CD4-positive, alpha-beta T cell treated with Interleukin-12 subunit alpha and Interleukin-12 subunit beta, for 1 hour (primary cell): ENCODE measurements around the gene TNFSF10.
A peak's percentile ranks its signal among the peaks of the same experiment; 100 is the strongest.
"Not testable (repeated sequence)": the region's sequence is repeated elsewhere in the genome, so short reads cannot be mapped to it uniquely, and the experiment has no call there.

Experiments used
- DNase-seq: peaks from one replicate; pipeline ENCODE4 v3.0.0-alpha.2; 2020

The TNFSF10 gene

DNA sequence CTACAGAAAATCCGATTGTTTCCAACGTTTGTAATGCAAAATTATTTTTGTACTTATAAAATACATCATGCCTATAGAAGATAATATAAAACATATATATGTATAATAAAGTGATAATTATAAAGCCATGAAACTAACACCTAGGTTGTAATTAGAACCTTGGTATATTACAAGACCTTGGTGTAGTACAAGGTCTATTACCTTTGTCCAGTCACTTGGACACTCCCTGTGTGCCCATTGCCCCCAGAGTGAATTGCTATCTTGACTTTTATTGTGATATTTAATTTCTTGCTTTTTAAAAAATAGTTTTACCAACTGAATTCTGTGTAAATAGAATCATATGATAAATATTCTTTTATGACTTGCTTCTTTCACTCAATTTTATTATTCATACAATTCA is 20.7 kb upstream of the TNFSF10 start:
- no peak for DNase-seq

DNA sequence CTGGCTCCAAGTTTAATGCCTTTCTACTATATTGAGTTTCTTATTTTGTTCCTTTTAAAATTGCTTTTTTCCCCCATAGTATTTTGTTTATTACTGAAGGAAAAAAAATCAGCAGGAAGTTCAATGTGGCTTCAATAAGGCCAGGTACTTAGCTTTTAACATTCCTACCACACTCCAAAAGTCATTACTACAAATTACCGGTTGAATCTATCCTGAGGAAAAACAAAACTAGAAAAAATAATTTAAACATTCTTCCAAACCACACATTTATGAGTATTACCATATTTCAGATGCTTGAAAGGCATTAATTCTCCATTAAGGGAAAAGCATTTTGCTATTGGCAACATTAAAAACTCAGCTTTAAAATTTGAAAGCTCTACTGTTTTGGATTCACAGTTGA is 20.2 kb upstream of the TNFSF10 start:
- no peak for DNase-seq

DNA sequence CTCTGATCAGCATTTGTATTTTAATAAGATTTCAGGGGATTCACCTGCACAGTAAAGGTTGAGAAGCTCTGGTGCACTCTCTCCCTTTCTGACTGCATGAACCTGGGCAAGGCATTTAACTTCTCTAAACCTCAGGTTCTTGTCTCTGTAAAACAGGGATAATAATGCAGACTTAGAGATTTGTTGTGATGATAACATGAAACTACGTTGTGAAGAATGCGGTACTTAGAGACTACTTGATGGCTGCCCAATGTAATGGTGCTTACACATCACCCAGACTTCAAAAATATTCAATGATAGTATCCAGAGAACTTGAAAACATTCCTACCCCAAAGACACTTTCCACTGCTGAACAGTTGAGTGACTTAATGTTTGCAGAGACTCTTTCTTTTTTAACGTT is 19.8 kb upstream of the TNFSF10 start:
- DNase-seq: no peak

DNA sequence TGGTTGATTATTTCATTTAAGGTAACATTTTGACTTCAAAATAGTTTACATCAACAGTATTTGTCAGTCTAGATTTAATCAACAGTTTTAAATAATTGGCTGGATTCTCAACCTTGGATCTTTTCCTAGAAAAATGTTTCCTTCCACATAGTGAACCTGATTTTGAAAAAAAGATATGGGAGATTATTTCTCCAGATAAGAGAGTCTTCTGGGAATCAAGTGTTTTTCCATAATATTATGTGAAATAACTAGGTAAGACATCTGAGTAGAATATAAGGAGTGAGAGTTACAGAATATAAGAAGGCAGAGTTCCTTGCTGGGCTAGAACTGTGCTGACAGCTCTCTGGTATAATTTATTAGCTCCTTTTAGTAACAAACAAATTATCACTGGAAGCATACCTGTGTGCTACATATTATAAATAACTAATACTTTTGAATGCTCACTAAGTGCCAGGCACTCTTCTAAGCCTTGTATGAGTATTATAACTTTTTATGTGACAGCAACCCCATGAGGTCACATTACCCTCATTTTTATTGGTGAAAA is 18.8 kb upstream of the TNFSF10 start:
- DNase-seq: no peak

DNA sequence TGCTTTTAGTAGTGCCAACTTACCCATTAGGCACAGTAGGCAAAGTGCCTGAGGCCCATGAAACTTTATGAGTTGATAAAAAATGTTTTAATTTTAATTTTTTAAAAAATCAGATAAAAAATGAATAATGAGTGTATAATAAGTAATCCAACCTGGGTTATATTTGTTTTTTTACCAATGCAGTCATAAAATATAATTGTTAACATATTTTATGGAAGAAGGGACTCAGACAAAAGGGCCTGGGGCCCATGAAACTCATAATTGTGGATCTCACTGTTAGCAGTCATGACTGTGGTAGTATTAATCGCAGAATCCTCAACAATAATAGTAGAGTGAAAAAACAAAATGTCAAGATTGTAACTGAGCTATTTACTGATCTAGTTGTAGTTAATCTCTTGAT is 16.8 kb upstream of the TNFSF10 start:
- DNase-seq: no peak

DNA sequence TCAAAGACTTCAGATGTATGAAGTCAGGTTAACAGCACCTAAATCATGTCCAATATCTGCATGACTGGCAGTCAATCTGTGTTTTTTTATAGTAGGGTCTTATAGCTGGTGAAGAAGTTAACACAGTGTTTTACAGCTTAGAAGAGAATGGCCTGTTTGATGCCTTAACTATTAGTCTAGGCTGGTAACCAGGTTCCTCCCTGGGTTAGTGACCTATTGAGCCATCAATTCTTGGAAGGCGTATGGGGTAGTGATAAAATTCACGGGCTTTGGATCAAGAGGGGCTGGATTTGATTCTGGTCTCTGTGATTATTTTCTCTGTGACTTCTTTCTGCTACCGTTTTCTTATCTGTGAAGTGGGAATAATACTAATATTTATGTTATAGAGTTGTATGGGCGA is 16.0 kb upstream of the TNFSF10 start:
- no peak for DNase-seq

DNA sequence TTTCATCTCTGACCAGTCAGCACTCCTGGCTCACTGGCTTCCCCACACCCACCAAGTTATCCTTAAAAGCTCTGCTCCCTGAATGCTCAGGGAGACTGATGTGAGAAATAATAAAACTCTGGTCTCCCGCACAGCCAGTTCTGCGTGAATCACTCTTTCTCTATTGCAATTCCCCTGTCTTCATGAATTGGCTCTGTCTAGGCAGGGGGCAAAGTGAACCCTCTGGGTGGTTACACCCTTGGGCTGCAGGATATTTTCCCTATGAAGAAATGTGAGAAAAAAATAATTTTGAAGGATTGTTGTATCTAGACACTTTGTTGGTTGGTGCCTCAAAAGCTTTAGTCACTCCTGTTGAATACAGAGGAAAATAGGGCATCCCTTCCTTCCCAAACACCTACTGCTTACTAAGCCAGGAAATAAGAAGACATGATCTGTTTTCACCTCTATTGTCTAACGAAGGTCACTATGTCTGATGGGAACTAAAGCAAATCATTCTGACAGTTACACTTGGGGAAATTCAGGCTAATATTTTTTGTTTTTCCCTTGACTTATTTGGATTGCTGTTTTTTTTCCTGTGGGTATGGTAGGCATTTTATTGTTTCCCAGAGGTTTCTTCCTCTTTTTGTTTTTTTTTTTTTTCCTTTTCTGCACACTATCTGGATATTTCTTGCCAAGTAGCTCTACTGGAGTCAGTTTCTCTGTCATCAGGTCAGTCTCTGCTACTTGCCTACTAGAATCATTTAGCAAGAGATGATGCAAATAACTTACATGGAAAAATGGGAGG is 15.3 kb upstream of the TNFSF10 start:
- no peak for DNase-seq

DNA sequence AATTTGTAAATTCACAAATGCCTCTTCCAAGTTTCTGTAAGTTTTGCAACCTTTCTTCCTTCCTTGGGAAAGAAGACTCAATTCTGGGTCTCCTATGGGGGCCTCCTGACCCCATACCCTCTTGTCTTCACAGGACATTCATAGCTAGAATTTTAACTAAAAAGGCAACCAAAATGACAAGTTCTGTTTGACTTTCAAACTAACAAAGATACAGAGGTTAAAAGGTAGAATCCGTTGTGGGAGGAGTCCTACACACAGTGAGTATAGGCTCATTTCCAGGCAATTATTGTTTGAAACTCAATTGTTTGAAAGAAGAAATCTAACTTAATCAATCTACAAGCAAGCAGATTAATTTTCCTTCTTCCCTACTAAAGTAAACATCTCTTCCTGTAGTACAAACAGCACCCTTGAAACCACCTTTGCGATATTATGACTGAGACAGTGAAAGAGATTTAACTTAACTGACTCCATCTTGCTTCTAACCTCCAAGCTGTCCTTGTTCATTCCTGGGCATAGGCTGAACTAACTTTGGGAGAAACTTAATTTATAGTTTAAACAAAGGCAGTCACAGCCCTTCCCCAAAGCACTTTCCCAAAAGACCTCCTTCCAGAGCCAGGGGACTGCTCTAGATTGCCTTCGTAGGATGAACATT is 14.4 kb upstream of the TNFSF10 start:
- DNase-seq: no peak

DNA sequence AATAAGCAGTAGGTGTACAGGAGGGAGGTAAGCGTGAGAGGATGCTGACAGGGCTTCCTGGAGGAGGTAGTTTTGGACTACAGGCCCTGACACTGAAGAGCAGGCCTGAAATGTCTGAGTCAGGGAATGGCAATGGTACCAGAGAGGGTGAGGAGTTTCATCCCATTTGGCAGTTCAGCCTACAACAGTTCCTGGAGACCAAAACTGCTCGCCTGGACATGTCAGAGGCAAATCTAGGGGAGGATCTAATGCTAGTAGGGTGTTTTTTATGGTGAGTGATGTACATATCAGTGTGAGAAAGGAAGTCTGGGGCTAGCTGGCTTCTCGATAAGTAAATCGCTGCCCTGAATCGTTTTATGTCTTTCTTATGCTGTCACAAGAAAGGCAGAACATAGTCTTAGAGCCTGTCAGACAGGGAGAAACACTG is 13.8 kb upstream of the TNFSF10 start:
- DNase-seq: no peak

DNA sequence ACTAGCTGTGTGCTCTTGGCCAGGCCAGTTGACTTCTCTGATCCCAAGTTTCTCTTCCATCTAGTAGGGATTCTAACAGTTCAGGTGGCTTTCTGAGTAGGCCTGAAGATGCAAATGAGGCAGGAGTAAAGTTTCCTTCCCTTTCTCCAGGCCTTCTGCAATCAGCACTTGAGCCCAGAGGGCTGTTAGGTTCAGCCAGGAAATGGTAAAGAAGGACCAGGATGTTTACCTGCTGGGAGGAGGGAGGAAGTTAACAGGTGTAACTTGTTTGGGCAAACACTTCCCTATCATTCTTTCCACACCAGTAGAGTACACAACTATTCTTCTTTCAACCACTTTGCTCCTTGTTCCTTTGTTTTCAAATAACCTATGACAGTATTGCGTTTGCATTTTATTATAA is 13.3 kb upstream of the TNFSF10 start:
- DNase-seq: no peak

DNA sequence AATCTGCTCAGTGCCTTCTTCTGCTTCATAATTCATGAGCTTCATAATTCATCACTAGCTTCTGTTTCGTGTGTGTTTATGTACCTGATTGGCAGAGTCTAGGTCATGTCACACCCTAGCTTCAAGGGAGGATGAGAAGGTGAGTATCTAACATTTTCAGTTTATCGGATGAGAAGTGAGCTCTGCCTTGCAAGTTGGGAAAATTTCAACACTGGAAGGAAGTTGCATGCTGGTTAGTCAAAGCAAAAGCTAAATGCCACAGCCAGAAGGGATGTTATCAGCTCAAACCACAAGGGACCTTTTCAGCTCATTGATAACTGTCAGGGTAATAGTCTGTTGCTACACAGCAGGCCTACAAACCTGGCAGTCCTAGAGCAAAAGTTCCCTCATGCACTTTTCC is 7.3 kb upstream of the TNFSF10 start:
- DNase-seq: no peak

DNA sequence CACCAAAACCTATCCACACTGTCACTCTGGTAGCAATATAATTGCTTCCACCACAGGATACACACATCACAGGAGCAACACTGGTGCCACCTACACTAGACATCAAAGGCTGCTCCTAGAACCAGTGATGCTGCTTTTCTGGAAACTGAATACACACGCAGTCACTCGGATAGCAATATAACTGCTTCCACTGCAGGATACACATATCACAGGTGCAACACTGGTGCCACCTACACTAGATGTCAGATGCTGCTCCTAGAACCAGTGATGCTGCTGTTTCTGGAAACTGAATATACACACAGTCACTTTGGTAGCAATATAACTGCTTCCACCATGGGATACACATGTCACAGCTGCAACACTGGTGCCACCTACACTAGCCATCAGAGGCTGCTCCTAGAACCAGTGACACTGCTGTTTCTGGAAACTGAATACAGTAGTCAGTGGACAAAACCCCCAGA is 6.9 kb upstream of the TNFSF10 start:
- DNase-seq: no peak

DNA sequence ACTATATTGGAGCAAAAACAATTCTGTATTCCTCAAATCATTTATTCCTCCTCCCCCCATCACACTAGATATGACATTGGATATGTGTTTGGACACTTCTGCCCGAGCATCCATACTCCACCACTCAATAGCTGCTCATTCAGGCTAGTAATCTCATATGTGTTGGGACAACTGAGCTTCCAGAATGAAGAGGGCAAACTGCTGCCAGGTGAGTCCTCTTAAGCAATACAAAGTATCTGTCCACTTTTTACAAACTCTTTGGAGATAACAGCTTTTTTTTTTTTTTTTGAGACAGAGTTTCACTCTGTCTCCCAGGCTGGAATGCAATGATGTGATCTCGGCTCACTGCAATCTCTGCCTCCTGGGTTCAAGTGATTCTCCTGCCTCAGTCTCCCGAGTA is 5.4 kb upstream of the TNFSF10 start:
- DNase-seq: no peak

DNA sequence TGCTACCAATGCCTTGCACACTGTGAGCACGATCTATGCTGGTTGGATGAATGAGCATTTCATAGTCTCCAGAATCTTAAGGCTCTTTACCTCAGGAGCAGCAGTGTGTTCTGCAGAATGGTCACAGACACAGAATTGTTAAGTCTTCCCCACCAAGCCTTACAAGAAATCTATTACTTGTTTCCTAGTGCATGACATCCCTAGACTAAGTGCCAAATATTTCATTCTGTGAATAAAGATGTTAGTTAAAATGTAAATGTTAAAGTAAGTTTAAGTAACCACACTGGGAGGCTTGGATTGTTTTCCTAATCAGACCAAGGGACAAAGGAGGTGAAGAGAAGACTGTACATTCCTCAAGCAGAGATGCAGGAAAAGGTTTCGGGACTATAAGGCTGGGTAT is 4.1 kb upstream of the TNFSF10 start:
- no peak for DNase-seq

DNA sequence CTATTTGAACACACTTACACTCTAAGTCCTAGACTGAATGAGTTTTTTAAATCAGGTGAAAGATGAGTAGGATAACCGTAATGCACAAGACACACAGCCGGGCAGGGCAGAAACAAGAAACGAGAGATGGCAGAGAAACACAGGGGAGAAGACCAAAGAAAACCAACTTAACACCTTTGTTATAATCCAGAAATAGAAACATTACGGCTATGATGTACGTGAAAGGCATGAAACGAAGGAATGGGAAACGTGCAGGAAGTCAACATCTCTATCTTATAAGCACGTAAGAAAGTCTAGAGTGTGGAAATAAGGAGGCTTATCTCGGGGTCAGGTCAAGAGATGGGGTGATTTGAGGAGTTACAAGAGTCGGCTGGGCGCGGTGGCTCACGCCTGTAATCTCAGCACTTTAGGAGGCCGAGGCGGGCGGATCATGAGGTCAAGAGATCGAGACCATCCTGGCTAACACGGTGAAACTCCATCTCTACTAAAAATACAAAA is 1.9 kb upstream of the TNFSF10 start:
- DNase-seq: no peak

DNA sequence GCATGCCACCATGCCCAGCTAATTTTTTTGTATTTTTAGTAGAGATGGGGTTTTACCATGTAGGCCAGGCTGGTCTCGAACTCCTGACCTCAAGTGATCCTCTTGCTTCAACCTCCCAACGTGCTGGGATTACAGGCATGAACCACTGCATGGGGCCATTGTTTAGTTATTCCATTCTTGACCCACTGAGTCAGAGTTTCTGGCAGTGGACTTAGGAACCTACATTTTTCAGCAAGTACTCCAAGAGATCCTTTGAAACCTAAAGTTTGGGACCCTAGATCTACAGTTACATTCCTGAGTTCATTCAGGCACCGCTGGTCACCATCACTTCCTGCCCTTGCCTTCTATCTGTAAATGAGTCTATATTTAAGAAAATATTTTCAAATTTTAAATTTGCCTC is 1.4 kb upstream of the TNFSF10 start:
- no peak for DNase-seq

DNA sequence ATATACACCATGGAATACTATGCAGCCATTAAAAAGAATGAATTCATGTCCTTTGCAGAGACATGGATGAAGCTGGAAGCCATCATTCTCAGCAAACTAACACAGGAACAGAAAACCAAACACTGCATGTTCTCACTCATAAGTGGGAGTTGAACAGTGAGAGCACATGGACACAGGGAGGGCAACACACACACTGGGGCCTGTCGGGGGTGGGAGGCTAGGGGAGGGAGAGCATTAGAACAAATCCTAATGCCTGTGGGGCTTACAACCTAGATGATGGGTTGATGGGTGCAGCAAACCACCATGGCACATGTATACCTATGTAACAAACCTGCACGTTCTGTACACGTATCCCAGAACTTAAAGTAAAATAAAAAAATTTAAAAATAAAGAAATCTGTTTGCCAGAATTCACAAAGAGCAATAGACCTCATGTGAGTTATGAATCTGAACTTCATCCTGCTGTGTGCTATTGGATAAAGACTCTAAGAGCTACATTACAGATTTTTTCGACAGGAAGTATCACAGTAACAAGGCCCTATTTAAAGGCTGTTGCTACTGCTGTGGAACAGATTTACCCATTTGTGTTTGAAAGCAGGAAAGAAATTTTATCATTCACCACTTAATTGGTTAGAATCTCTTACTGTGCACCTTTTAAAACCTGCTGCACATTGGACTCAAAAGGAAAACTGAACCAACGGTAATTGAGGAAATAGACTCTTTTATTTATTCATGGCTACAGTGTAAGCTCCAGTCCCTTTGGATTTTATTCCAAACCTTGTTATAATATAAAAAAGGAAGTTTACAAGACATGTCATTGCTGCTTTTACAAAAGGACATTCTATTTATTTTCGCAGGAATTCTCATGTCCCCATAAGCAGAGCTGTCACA is 1.1 kb downstream of the TNFSF10 start:
- DNase-seq: not testable (repeated sequence)

DNA sequence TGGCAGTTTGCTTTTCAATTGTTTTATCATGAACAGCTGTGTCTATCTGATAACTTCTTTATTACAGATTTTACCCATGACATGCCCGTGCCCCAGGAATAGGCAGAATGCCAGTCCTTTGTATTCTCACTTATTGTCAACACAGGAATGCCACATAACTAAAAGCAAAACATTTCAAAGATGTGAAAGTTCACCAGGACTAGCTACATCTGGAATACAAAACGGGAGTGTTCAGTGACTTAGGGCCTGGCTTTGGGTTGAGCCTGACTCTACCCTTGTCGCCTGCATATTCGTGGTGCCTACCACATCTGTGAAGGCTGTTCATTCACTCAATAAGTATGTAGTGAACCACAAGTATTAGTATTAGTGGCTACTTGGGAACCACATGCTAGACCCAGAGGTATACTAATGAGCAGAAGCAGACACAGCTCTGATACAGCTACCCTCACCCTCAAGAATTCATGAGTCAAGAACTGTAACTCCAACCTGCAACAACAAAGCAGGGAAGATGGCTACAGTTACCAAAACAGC is 2.9 kb downstream of the TNFSF10 start:
- DNase-seq: no peak

DNA sequence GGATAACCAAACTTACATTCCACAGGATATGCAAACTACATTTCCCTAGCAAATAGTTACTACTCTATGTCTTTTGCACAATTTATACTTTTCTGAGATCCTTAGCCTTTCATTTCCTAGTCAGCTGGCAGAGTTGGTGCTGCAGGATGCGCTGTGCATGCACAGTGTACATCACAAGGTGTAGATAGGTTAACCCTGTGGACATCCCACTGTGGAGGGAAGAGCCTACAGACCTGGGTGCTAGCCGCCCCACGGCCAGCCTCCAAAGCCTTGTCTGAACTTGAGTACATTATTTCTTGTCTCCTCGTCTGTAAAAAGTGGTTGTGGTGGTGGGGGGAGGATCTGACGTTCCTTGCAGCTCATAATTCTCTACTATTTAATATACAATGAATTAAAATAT is 3.5 kb downstream of the TNFSF10 start:
- no peak for DNase-seq

DNA sequence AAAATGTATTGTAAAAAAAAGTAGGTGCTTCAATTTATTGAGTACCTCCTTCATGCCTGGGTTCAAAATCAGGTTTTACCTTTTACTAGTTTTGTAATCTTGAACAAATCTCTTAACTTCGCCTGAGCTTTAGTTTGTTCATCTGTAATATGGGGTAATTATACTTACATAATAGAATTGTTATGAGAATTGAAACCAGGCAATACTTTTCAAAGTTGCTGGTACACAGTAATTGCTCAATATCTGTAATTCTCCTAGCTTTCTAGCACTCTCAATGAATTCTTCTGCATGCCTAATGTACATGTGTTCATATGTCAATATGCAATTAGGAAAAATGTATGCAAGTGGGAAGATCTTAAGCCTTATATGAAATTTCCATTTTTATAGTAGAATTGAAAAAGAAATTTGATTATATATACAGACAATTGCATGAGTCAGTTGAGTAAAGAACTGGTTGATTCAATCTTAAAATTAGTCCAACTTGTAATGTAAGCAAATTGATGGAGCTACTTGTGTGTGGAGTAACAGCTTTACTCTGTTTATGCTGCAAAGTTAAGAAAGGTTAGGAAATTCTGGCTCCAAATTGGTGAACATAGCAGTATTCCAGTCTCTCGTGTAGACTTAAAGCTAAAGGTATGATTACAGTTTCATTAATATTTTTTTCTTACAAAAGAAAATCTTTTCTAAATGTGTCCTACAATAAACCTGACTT is 4.1 kb downstream of the TNFSF10 start:
- no peak for DNase-seq

DNA sequence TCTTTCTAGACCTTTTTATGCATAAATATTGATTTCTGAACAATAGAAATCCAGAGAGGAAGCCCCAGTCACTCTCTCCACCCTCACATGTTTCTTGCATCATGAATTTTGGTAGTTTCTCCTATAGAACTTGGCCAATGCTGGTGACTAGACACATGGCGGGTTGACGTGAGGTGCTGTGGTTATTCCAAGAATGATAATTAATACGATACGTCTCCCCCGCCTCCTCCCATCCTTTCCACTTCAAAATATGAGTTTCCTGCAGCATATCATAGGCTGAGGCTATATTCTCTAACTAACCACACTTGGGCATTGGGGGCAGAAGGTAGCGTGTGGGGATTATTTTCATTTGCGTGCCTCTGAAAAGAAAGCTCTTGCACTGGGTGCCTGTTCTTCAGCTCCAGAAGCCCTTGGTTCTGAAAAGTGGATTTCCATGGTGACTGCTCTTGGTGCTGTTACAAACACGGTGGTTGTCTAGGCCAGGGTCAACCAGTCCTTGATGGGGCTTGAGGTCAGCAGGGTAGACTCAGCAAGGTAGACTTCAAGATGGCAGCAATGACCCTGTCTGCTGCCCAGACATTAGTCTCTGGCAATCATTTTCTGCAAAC is 5.3 kb downstream of the TNFSF10 start:
- peak; percentile 55 for DNase-seq
